ENCODE data around the gene ERGIC1. TPM values are rescaled to one million over a fixed set of nuclear protein-coding genes. Genes with fewer than 3 reads are reported as not detected.

ERGIC1 gene
- total RNA-seq, 1 donor from 2014 or later, result 81.3 TPM

GRCh38 chr5:172942556-172942955, 108.5 kb downstream of the ERGIC1 start:
- DNase-seq (ENCODE audit: low read depth in 2 of 2), result no peak

GRCh38 chr5:172943283-172943841, 109.3 kb downstream of the ERGIC1 start:
- peak; percentile 61 to 71 for DNase-seq (ENCODE audit: low read depth in 2 of 2)

GRCh38 chr5:172943906-172944305, 109.9 kb downstream of the ERGIC1 start:
- peak in 1 of 2 donors; percentile 28 for DNase-seq (ENCODE audit: low read depth in 2 of 2)

GRCh38 chr5:172944741-172945140, 110.7 kb downstream of the ERGIC1 start:
- no peak for DNase-seq (ENCODE audit: low read depth in 2 of 2)

- no peak for DNase-seq (ENCODE audit: low read depth in 2 of 2)
Observed at GRCh38 chr5:172945151-172945550, 111.1 kb downstream of the ERGIC1 start.

- DNase-seq (ENCODE audit: low read depth in 2 of 2), result no peak
Observed at GRCh38 chr5:172946146-172946545, 112.1 kb downstream of the ERGIC1 start.

- DNase-seq (ENCODE audit: low read depth in 2 of 2), result no peak
Observed at GRCh38 chr5:172949426-172949825, 115.4 kb downstream of the ERGIC1 start.

GRCh38 chr5:172950176-172950965, 116.3 kb downstream of the ERGIC1 start:
- DNase-seq (ENCODE audit: low read depth in 2 of 2), result no peak

GRCh38 chr5:172951371-172952033, 117.5 kb downstream of the ERGIC1 start:
- no peak for DNase-seq (ENCODE audit: low read depth in 2 of 2)

- DNase-seq (ENCODE audit: low read depth in 2 of 2), result no peak
Observed at GRCh38 chr5:172952034-172952511, 118.0 kb downstream of the ERGIC1 start.

- peak in 1 of 2 donors; percentile 45 for DNase-seq (ENCODE audit: low read depth in 2 of 2)
Observed at GRCh38 chr5:172953776-172954675, 120.0 kb downstream of the ERGIC1 start.

GRCh38 chr5:172954751-172955159, 120.7 kb downstream of the ERGIC1 start:
- DNase-seq (ENCODE audit: low read depth in 2 of 2), result no peak

GRCh38 chr5:172956228-172956627, 122.2 kb downstream of the ERGIC1 start:
- no peak for DNase-seq (ENCODE audit: low read depth in 2 of 2)

- DNase-seq (ENCODE audit: low read depth in 2 of 2), result no peak
Observed at GRCh38 chr5:172956936-172957335, 122.9 kb downstream of the ERGIC1 start.

GRCh38 chr5:172957458-172957857, 123.4 kb downstream of the ERGIC1 start:
- no peak for DNase-seq (ENCODE audit: low read depth in 2 of 2)

- DNase-seq (ENCODE audit: low read depth in 2 of 2), result peak; percentile 73 to 82
Observed at GRCh38 chr5:172958331-172959046, 124.4 kb downstream of the ERGIC1 start.

- DNase-seq (ENCODE audit: low read depth in 2 of 2), result peak; percentile 23 to 28
Observed at GRCh38 chr5:172959824-172960799, 126.1 kb downstream of the ERGIC1 start.

GRCh38 chr5:172969921-172970320, 135.9 kb downstream of the ERGIC1 start:
- DNase-seq (ENCODE audit: low read depth in 2 of 2), result no peak

- no peak for DNase-seq (ENCODE audit: low read depth in 2 of 2)
Observed at GRCh38 chr5:172971482-172971881, 137.4 kb downstream of the ERGIC1 start.

All from lung microvascular endothelial cell (primary cell).